Psoas muscle (tissue), 8 donors: ENCODE measurements around the gene LNPK. TPM values are rescaled to one million over a fixed set of nuclear protein-coding genes. Genes with fewer than 3 reads are reported as not detected.
"Not testable (repeated sequence)": the region's sequence is repeated elsewhere in the genome, so short reads cannot be mapped to it uniquely, and the experiment has no call there.

Experiments
- ATAC-seq, 4 donors: fragments of 200-7000 bp; cut with Tn5 transposase; one replicate each; pipeline ENCODE4 v1.9.1; 2020; ENCODE audit warnings: moderate library complexity in 3 of 4, mild to moderate bottlenecking in 2 of 4
- DNase-seq, 2 donors: peaks; one replicate each; pipeline ENCODE4 v3.0.0-alpha.2; 2020
- H3K27ac ChIP-seq: fragments of 200-600 bp; one replicate; pipeline ENCODE4 v1.8.0; 2022
- H3K27me3 ChIP-seq, 3 donors: fragments of 200-600 bp in 1 of 3; one replicate each; pipeline versions ENCODE4 v1.6.1 to v1.8.0; 2013 to 2022; ENCODE audit warnings: low read length in 2 of 3, mild to moderate bottlenecking in 2 of 3, moderate library complexity in 1 of 3; ENCODE audit not compliant: insufficient read depth in 3 of 3
- H3K36me3 ChIP-seq, 2 donors: fragments of 200-600 bp in 1 of 2; one replicate each; pipeline versions ENCODE4 v1.6.1 to v1.8.0; 2013 to 2022; ENCODE audit warnings: low read depth in 1 of 2, mild to moderate bottlenecking in 1 of 2, moderate library complexity in 1 of 2; ENCODE audit not compliant: insufficient read depth in 1 of 2
- H3K4me1 ChIP-seq: fragments of 200-600 bp; one replicate; pipeline ENCODE4 v1.8.0; 2022
- H3K4me3 ChIP-seq: fragments of 200-600 bp; one replicate; pipeline ENCODE4 v1.8.0; 2022; ENCODE audit warnings: mild to moderate bottlenecking
- H3K9me3 ChIP-seq: fragments of 200-600 bp; one replicate; pipeline ENCODE4 v1.8.0; 2022
- WGBS, 3 donors: extraction: QIAGEN DNeasy Blood & Tissue Kit; methylation state at CpG; one replicate each; pipeline versions ENCODE4 v1.1.6 to v1.1.7; 2013; 5-methylcytosine and 5-hydroxymethylcytosine counted together
- intact Hi-C, 2 donors: fragments of 100-400 bp; cut with DNase I; formaldehyde crosslinking; loops; one replicate each; pipeline versions ENCODE4 v1.11.0 to v1.14.2; 2022
- polyA plus RNA-seq, 3 donors: library from polyadenylated mRNA; stranded (reverse); fragments of 200-250 nt; gene quantifications; one replicate each; pipeline ENCODE4 v1.2.3, GENCODE V29; 2013
- total RNA-seq, 4 donors: library from RNA; stranded (reverse); fragmentation: NEBNext Ultra II Directional in 2 of 4; extraction: Animal tissue kit (Norgen Biotek cat#: 25700) in 2 of 4; gene quantifications; one replicate each; pipeline versions ENCODE4 v1.2.1 to v1.2.4, GENCODE V29; 2021 to 2023
- TF ChIP-seq, protein P1 (sequence below): fragments of 200-600 bp; IDR thresholded peaks from one replicate; pipeline ENCODE4 v1.8.0; 2022; ENCODE audit warnings: antibody characterized with exemption
- donor health status: healthy with polysubstance abuse.
- donor health status: DM: no; HTN: no; CAD: no; lungs with moderate emphysema.
- donor health status: Bipolar disorder and iron deficiency.
- donor health status: healthy.
- donor health status: DM: yes; HTN: yes; CAD: no.
- donor health status: DM: no; HTN: no; CAD: no.
- donor health status: DM: no; HTN: no; CAD: no.
- donor health status: DM: yes; HTN: yes; CAD: no.

LNPK gene
- total and polyA plus RNA-seq, 7 donors: 8.8 to 65.6 (median 47.6) TPM

DNA sequence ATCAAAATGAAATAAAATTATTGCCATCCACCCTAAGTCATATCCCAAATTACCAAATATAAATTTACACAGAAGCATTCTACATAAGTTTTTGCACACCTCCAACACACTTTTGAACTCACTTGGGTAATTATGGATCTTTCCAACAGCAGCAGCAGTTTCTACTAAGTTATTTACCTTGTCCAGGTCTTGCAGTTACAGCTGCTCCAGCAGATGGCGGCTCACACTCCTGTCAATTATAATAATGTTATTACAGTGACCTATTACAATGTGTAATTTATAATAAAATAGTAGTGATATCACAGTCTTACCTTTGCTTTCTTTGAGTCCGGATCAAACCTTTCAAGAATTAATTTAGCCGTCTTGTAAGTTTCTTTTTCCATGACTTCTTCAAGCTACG, 37.9 kb downstream of the LNPK start:
- DNase-seq: no peak
- 96 to 100% (median 97%) methylated on average over 4 of the region's 4 CpGs for WGBS, 3 donors
- no peaks in the 10 kb centered on the region for H3K27me3 ChIP-seq
- no peak overlapping the region for H3K4me3 ChIP-seq
- TF ChIP-seq, protein P1, sequence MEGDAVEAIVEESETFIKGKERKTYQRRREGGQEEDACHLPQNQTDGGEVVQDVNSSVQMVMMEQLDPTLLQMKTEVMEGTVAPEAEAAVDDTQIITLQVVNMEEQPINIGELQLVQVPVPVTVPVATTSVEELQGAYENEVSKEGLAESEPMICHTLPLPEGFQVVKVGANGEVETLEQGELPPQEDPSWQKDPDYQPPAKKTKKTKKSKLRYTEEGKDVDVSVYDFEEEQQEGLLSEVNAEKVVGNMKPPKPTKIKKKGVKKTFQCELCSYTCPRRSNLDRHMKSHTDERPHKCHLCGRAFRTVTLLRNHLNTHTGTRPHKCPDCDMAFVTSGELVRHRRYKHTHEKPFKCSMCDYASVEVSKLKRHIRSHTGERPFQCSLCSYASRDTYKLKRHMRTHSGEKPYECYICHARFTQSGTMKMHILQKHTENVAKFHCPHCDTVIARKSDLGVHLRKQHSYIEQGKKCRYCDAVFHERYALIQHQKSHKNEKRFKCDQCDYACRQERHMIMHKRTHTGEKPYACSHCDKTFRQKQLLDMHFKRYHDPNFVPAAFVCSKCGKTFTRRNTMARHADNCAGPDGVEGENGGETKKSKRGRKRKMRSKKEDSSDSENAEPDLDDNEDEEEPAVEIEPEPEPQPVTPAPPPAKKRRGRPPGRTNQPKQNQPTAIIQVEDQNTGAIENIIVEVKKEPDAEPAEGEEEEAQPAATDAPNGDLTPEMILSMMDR: no peak
- no peak overlapping the region for H3K27ac ChIP-seq
- ATAC-seq: no peak
- peaks cover 3 to 13% of the 10 kb centered on the region in 2 donors for H3K36me3 ChIP-seq
- peaks cover 4% of the 10 kb centered on the region for H3K9me3 ChIP-seq
- intact Hi-C loops: no loop called here
- H3K4me1 ChIP-seq: no peaks in the 10 kb centered on the region

DNA sequence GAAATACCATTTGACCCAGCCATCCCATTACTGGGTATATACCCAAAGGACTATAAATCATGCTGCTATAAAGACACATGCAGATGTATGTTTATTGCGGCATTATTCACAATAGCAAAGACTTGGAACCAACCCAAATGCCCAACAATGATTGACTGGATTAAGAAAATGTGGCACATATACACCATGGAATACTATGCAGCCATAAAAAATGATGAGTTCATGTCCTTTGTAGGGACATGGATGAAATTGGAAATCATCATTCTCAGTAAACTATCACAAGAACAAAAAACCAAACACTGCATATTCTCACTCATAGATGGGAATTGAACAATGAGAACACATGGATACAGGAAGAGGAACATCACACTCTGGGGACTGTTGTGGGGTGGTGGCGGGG, 38.9 kb downstream of the LNPK start:
- intact Hi-C loops, ATAC-seq, H3K4me1 ChIP-seq, H3K9me3 ChIP-seq, H3K27ac ChIP-seq, H3K4me3 ChIP-seq, DNase-seq, H3K27me3 ChIP-seq: not testable (repeated sequence)
- H3K36me3 ChIP-seq: peaks cover 3 to 13% of the 10 kb centered on the region in 2 donors
- 97 to 100% (median 97%) methylated on average over 2 of the region's 2 CpGs for WGBS, 3 donors

DNA sequence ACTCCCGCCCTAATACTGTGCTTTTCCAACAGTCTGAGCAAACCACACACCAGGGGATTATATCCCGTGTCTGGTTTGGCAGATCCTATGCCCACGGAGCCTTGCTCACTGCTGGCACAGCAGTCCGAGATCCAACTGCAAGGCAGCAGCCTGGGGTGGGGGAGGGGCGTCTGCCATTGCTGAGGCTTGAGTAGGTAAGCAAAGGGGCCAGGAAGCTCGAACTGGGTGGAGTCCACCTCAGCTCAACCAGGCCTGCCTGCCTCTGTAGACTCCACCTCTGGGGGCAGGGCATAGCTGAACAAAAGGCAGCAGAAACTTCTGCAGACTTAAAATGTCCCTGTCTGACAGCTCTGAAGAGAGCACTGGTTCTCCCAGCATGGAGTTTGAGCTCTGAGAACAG, 44.2 kb downstream of the LNPK start:
- no peaks in the 10 kb centered on the region for H3K27me3 ChIP-seq
- H3K27ac ChIP-seq: no peak overlapping the region
- H3K4me3 ChIP-seq: no peak overlapping the region
- 80 to 90% (median 88%) methylated on average over 6 of the region's 6 CpGs for WGBS, 3 donors
- H3K4me1 ChIP-seq: no peaks in the 10 kb centered on the region
- intact Hi-C loops: no loop called here
- peaks cover 4 to 5% of the 10 kb centered on the region in 2 donors for H3K36me3 ChIP-seq
- peaks cover 4% of the 10 kb centered on the region for H3K9me3 ChIP-seq
- TF ChIP-seq, protein P1: no peak
- ATAC-seq (no peak), DNase-seq (peak in 1 of 2 donors; percentile 45)

DNA sequence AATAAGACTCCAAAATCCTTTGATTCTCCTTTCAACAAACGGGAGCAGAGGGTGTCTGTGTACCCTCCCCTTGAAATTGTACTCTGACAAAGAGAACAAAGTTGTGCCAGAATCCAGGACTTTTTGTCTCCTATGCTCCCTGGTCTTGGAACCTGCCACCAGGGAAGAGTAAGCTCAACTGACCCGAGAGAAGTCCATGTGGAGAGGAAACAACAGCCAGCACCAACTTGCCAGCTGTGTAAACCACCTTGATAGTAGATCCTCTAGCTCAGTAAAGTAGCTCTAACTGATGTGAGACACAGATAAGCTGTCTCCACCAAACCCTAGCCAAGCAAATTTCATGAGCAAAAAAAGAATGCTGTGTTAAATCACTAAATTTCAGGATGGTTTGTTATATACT, 46.9 kb downstream of the LNPK start:
- Histone ChIP-seq H3K4me1 (no peaks in the 10 kb centered on the region), H3K36me3 (peaks cover 4 to 5% of the 10 kb centered on the region in 2 donors), H3K27ac (no peak overlapping the region), H3K9me3 (no peaks in the 10 kb centered on the region), H3K4me3 (no peak overlapping the region), H3K27me3 (no peaks in the 10 kb centered on the region)
- 48 to 69% (median 59%) methylated on average over 2 of the region's 2 CpGs for WGBS, 3 donors
- intact Hi-C loops: no loop called here
- ATAC-seq (no peak), DNase-seq (no peak)
- TF ChIP-seq, protein P1: no peak

DNA sequence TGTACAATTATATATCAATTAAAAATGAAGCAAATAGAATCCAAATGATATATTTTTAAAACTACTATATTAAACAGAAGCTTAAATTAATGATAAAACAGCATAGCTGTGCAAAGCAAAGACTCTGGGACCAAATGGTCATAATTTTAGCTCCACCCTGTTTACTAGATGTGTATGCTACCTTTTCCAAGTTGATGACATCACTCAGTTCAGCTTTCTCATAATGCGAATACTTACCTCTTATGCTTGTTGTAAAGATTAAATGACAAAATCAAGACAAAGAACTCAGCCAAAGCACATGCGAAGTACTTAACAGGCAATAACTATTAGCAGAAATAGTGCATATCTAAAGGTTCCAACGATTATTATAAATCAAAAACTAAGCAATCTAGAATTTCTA, 51.6 kb downstream of the LNPK start:
- no peak for ATAC-seq
- Histone ChIP-seq H3K9me3 (no peaks in the 10 kb centered on the region), H3K27ac (no peak overlapping the region), H3K27me3 (no peaks in the 10 kb centered on the region), H3K36me3 (peaks cover 4 to 16% of the 10 kb centered on the region in 2 donors), H3K4me3 (no peak overlapping the region), H3K4me1 (no peaks in the 10 kb centered on the region)
- WGBS, 3 donors: 91 to 97% (median 93%) methylated on average over 3 of the region's 3 CpGs
- DNase-seq: no peak
- intact Hi-C loops: no loop called here
- TF ChIP-seq, protein P1: no peak
